Activated T-cell treated with anti-CD3 and anti-CD28 coated beads, Interleukin-2, amount 50 U/mL, for 4 hours (primary cell): ENCODE data around the gene PHACTR1. TPM values are rescaled to one million over a fixed set of nuclear protein-coding genes. Genes with fewer than 3 reads are reported as not detected.

Experiments
- ATAC-seq, 2 donors: fragments of 200-7000 bp; cut with Tn5 transposase; one replicate each; pipeline ENCODE4 v1.10.0; 2021
- DNase-seq: peaks from one replicate; pipeline ENCODE4 v3.0.0-alpha.2; 2020
- H3K27me3 Mint-ChIP-seq: one replicate; pipeline ENCODE4 v1.8.0; 2021; ENCODE audit warnings: low read depth, mixed read lengths
- H3K36me3 Mint-ChIP-seq: one replicate; pipeline ENCODE4 v1.8.0; 2022; ENCODE audit warnings: mixed read lengths; ENCODE audit not compliant: insufficient read depth
- H3K4me1 Mint-ChIP-seq: one replicate; pipeline ENCODE4 v1.8.0; 2021; ENCODE audit warnings: low read depth, mixed read lengths
- H3K4me3 Mint-ChIP-seq: one replicate; pipeline ENCODE4 v1.8.0; 2021; ENCODE audit warnings: mild to moderate bottlenecking, moderate library complexity, mixed read lengths
- H3K9me3 Mint-ChIP-seq: one replicate; pipeline ENCODE4 v1.8.0; 2021; ENCODE audit warnings: mixed read lengths
- total RNA-seq, 3 donors: library from RNA; stranded (reverse); gene quantifications; one replicate each; pipeline ENCODE4 v1.2.1, GENCODE V29; 2021

Gene PHACTR1
- total RNA-seq, 3 donors from 2014 or later, result 0.26 to 1.1 (median 0.30) TPM

DNA sequence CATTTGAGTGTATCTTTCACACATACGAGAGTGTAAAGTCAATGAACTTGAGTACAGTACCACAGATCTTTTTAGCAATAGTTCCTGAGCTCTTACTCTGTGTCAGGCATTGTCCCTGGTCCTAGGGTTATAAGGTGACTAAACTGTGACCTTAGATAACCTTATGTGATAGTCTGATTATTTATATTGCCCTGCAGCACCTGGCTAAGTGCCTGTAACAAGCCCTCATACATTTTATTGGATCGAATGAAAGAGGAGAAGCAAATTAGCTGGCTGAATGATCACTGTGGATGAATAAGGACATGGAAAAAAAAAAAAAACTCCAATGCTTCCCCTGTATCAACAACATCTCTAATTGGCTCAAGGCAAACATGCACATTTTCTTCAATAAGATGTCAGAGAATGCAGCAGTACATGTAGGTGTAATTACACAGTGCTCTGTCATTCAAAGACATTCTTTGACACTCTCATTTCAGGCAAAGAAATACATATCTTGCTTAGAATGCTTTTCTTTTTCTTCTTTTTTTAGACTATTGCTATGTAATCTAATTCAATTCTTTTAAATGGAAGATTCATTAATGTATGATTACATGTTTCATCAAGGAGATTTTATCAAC is 153.4 kb downstream of the PHACTR1 start:
- no peak for ATAC-seq
- Mint-ChIP-seq H3K36me3 (no peaks in the 10 kb centered on the region), H3K27me3 (peaks cover 9% of the 10 kb centered on the region), H3K4me1 (no peaks in the 10 kb centered on the region), H3K4me3 (no peak overlapping the region), H3K9me3 (no peaks in the 10 kb centered on the region)
- DNase-seq, result no peak

GRCh38 chr6:12873691-12874090 is 157.1 kb downstream of the PHACTR1 start:
- DNase-seq, result no peak
- Mint-ChIP-seq H3K4me3 (no peak overlapping the region), H3K36me3 (no peaks in the 10 kb centered on the region), H3K4me1 (no peaks in the 10 kb centered on the region), H3K27me3 (peaks cover 1% of the 10 kb centered on the region), H3K9me3 (no peaks in the 10 kb centered on the region)
- no peak for ATAC-seq

GRCh38 chr6:12875051-12875450 is 158.5 kb downstream of the PHACTR1 start:
- DNase-seq, result no peak
- Mint-ChIP-seq H3K4me3 (no peak overlapping the region), H3K4me1 (no peaks in the 10 kb centered on the region), H3K9me3 (no peaks in the 10 kb centered on the region), H3K36me3 (no peaks in the 10 kb centered on the region), H3K27me3 (peaks cover 1% of the 10 kb centered on the region)
- no peak for ATAC-seq

- Mint-ChIP-seq H3K4me1 (no peaks in the 10 kb centered on the region), H3K4me3 (no peak overlapping the region), H3K36me3 (no peaks in the 10 kb centered on the region), H3K9me3 (no peaks in the 10 kb centered on the region), H3K27me3 (peaks cover 2% of the 10 kb centered on the region)
- no peak for DNase-seq
- no peak for ATAC-seq
These were observed 162.2 kb downstream of the PHACTR1 start for GRCh38 chr6:12878741-12879140.

DNA sequence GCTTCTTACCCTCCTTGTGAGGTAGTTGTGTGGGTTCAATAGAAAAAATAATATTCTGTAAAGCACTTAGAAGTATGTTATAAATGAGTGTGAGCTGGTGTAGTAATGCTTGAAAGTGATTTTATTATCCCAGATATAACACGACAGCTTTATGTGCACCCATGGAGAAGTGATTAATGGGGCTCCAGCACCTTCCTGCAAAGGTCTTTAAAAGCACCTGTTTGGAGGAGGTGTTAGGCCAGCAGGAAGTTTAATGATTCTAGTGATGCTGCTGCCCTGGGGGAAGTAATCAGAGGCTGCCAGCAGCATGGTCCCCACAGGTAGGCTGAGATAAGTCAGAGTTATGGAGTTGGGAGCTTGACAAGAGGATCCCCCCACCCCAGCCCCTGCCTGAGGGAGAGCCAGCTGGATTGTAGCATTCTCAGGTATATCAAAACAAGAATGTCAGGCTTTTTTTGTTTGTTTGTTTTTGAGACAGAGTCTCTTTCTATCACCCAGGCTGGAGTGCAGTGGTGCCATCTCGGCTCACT is 166.3 kb downstream of the PHACTR1 start:
- peaks cover 7% of the 10 kb centered on the region for H3K27me3 Mint-ChIP-seq
- no peak for ATAC-seq
- DNase-seq, result no peak
- H3K4me1 Mint-ChIP-seq, result no peaks in the 10 kb centered on the region
- H3K9me3 Mint-ChIP-seq, result no peaks in the 10 kb centered on the region
- H3K4me3 Mint-ChIP-seq, result no peak overlapping the region
- no peaks in the 10 kb centered on the region for H3K36me3 Mint-ChIP-seq

DNA sequence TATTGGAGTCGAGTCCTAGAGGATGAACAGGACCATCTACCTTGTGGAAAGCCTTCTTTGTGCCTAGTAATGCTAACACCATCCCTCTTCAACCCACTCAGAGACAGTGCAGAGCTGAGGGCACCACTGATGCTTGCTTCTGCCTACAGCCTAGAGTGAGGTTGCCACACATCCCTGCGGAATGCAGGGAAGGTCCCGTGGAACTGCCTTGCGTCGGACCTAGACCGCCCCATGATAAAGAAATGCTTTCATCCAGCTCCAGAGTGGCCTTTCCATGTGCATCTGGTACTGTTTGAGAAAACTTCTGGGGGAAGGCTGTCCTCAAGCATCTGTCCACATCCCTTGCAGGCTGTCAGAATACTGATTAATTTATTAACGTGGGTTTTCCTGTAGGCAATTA is 168.4 kb downstream of the PHACTR1 start:
- no peak for DNase-seq
- ATAC-seq, result no peak
- no peak overlapping the region for H3K4me3 Mint-ChIP-seq
- H3K36me3 Mint-ChIP-seq, result no peaks in the 10 kb centered on the region
- peaks cover 7% of the 10 kb centered on the region for H3K27me3 Mint-ChIP-seq
- H3K9me3 Mint-ChIP-seq, result no peaks in the 10 kb centered on the region
- no peaks in the 10 kb centered on the region for H3K4me1 Mint-ChIP-seq

GRCh38 chr6:12886961-12887775 is 170.6 kb downstream of the PHACTR1 start:
- Mint-ChIP-seq H3K27me3 (peaks cover 9% of the 10 kb centered on the region), H3K9me3 (peaks cover 13% of the 10 kb centered on the region), H3K4me3 (no peak overlapping the region), H3K36me3 (no peaks in the 10 kb centered on the region), H3K4me1 (no peaks in the 10 kb centered on the region)
- DNase-seq, result no peak
- no peak for ATAC-seq

GRCh38 chr6:12890171-12890790 is 173.7 kb downstream of the PHACTR1 start:
- DNase-seq (no peak), ATAC-seq (no peak)
- no peaks in the 10 kb centered on the region for H3K36me3 Mint-ChIP-seq
- no peaks in the 10 kb centered on the region for H3K4me1 Mint-ChIP-seq
- peaks cover 6% of the 10 kb centered on the region for H3K27me3 Mint-ChIP-seq
- H3K9me3 Mint-ChIP-seq, result peaks cover 13% of the 10 kb centered on the region
- no peak overlapping the region for H3K4me3 Mint-ChIP-seq

- no peak for ATAC-seq
- no peak for DNase-seq
- peaks cover 8% of the 10 kb centered on the region for H3K27me3 Mint-ChIP-seq
- H3K9me3 Mint-ChIP-seq, result peaks cover 13% of the 10 kb centered on the region
- H3K36me3 Mint-ChIP-seq, result no peaks in the 10 kb centered on the region
- H3K4me1 Mint-ChIP-seq, result no peaks in the 10 kb centered on the region
- H3K4me3 Mint-ChIP-seq, result no peak overlapping the region
These were observed 175.0 kb downstream of the PHACTR1 start for GRCh38 chr6:12891595-12891994.

DNA sequence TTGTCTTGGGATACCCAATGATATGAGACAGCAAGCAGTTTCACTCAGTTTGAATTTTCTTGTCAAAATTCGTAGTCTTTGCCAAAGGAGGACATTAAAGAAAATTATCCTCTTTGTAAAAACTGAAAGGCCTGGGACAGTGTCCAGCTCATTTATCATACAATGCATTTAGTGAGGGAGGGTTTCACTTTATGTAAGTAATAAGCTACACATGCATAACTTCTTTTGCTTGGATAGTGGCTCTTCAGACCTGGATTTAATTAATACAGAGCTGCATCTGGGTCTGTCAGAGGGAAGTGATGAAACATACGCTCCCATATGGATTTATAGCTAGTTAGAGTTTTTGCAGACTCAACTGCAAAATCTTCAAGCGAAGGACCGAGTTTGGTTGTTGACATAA is 175.6 kb downstream of the PHACTR1 start:
- no peaks in the 10 kb centered on the region for H3K36me3 Mint-ChIP-seq
- ATAC-seq (no peak), DNase-seq (no peak)
- peaks cover 9% of the 10 kb centered on the region for H3K27me3 Mint-ChIP-seq
- H3K9me3 Mint-ChIP-seq, result peaks cover 13% of the 10 kb centered on the region
- H3K4me3 Mint-ChIP-seq, result no peak overlapping the region
- H3K4me1 Mint-ChIP-seq, result no peaks in the 10 kb centered on the region

DNA sequence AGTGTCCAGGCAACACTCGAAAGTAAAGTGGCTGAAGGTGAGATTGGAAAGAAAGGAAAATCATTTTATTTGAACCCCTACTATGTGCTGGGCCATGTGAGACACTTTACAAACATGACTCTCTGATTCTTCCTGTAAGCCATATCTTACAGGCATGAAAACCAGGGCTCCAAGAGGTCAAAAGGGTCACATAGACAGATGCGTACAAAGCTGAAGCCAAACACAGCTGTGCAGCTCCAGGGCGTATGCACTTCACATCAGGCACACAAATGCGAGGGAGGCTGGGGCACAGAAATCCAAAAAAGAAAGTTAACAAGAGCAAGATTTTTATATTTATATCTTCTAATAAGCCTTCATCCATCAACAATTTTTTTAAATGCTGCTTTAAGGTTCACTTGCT is 176.5 kb downstream of the PHACTR1 start:
- no peaks in the 10 kb centered on the region for H3K4me1 Mint-ChIP-seq
- no peak for ATAC-seq
- H3K36me3 Mint-ChIP-seq, result no peaks in the 10 kb centered on the region
- H3K9me3 Mint-ChIP-seq, result peaks cover 13% of the 10 kb centered on the region
- DNase-seq, result no peak
- H3K27me3 Mint-ChIP-seq, result peaks cover 11% of the 10 kb centered on the region
- H3K4me3 Mint-ChIP-seq, result no peak overlapping the region

- H3K36me3 Mint-ChIP-seq, result no peaks in the 10 kb centered on the region
- ATAC-seq, result no peak
- H3K9me3 Mint-ChIP-seq, result peaks cover 9% of the 10 kb centered on the region
- no peak overlapping the region for H3K4me3 Mint-ChIP-seq
- H3K27me3 Mint-ChIP-seq, result peaks cover 19% of the 10 kb centered on the region
- DNase-seq, result no peak
- H3K4me1 Mint-ChIP-seq, result no peaks in the 10 kb centered on the region
These were observed 179.2 kb downstream of the PHACTR1 start for GRCh38 chr6:12895721-12896120.

GRCh38 chr6:12896208-12896733 is 179.7 kb downstream of the PHACTR1 start:
- ATAC-seq, result no peak
- Mint-ChIP-seq H3K4me1 (no peaks in the 10 kb centered on the region), H3K36me3 (no peaks in the 10 kb centered on the region), H3K27me3 (peaks cover 18% of the 10 kb centered on the region), H3K4me3 (no peak overlapping the region), H3K9me3 (peaks cover 4% of the 10 kb centered on the region)
- no peak for DNase-seq

DNA sequence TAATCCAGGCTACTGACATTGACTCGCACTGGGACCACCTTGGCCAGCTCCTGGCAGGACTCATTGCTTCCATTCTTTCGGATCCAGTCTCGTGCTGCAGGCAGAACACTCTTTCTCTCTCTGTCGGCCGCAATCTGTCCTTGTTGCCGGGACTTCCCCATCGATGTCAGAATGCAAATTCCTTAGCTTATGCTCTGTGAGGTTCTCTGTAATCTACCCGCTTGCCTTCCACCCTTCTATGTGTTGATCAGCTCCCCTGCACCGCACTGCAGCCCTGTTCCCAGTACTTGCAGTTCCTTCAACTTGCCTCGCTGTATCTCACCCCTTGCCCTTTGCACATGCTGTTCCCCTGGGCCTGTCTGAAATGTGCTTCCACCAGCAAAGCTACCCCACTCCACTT is 182.0 kb downstream of the PHACTR1 start:
- no peak overlapping the region for H3K4me3 Mint-ChIP-seq
- H3K9me3 Mint-ChIP-seq, result no peaks in the 10 kb centered on the region

More for the DNA sequence above, 182.0 kb downstream of the PHACTR1 start:
- no peaks in the 10 kb centered on the region for H3K4me1 Mint-ChIP-seq
- peaks cover 18% of the 10 kb centered on the region for H3K27me3 Mint-ChIP-seq
- H3K36me3 Mint-ChIP-seq, result no peaks in the 10 kb centered on the region
- ATAC-seq, result no peak
- DNase-seq, result no peak
